GM18870 (cell line): ENCODE data around the gene CYP4A22.
"Not testable (repeated sequence)": the region's sequence is repeated elsewhere in the genome, so short reads cannot be mapped to it uniquely, and the experiment has no call there.

Source experiments
- ATAC-seq: cut with Tn5 transposase; IDR thresholded peaks from one replicate; pipeline ENCODE4 v1.9.1; 2021; ENCODE audit warnings: moderate library complexity; ENCODE audit not compliant: unreplicated experiment

CYP4A22 gene, protein sequence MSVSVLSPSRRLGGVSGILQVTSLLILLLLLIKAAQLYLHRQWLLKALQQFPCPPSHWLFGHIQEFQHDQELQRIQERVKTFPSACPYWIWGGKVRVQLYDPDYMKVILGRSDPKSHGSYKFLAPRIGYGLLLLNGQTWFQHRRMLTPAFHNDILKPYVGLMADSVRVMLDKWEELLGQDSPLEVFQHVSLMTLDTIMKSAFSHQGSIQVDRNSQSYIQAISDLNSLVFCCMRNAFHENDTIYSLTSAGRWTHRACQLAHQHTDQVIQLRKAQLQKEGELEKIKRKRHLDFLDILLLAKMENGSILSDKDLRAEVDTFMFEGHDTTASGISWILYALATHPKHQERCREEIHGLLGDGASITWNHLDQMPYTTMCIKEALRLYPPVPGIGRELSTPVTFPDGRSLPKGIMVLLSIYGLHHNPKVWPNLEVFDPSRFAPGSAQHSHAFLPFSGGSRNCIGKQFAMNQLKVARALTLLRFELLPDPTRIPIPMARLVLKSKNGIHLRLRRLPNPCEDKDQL

DNA sequence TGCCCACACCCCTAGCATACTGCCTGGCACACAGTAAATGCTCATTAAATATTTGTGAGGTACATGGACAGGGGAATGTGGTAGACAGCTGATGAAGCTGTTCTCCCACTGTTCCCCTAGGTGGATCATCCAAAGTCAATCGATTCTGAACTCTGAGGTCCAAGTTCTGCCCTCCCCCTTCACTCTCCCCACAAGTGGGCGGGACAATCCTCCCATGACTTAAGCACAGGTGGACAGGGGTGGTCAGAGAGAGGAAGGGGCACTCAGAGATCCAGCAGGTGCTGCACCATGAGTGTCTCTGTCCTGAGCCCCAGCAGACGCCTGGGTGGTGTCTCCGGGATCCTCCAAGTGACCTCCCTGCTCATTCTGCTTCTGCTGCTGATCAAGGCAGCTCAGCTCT, at the start of gene CYP4A22:
Gene CYP4A22, plus strand, starts transcription at position 244 of the 400 bp plus-strand sequence. Its CDS starts 45 bp downstream, at position 289.
- no peak for ATAC-seq

DNA sequence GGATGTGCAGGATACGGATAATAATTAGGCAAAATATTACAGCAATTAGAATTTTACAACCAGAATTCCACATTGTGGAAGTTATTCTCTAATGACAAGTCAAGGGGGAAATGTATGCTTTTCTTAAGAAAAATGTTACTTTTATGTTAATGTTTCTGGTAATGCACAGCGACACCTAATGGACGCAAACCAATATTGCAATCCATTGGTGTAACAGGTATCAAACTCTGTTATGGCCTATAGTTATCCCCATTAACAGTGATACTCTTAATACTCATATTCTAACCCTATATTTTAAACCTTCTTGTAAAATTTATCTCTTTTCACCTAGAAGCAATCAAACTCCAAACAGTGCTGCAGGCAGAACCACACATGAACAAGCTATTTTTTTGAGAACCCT, 47.9 kb upstream of the CYP4A22 start:
- not testable (repeated sequence) for ATAC-seq

DNA sequence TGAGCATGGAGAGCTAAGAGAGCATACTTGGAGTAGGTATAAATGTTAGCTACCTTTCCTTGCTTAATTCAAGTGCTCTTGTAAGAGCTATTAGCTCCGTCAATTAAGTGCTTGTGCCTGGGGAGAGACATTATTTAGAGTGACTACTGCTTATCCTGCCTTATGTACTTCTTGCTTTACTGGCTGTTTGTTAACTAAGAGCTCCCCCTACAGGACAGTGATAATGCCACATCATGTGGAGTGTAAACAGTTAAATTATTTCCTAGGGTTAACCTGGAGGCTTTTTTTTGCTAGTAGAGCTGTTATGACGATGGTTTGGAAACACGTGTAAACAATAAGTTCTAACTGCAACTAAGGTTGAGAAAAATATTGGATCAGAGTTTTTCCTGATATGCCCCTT, 45.8 kb upstream of the CYP4A22 start:
- not testable (repeated sequence) for ATAC-seq

DNA sequence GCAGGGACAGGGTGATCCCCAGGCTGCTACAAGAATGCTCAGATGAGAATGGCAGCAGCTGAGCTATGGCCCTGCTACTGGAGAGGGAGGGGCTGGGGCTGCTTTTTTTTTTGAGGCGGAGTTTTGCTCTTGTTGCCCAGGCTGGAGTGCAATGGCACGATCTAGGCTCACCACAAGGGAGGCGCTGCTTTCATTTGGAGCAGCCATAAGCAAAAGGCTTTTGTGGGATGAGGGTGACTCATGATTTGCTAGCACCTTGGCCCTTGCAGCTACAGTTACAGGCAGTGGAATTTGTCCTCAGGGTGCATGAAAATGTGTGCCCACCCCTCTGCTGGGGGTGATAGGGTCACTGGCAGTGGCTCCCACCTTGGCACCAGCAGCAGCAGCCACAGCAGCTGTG, 32.4 kb upstream of the CYP4A22 start:
- ATAC-seq = no peak

DNA sequence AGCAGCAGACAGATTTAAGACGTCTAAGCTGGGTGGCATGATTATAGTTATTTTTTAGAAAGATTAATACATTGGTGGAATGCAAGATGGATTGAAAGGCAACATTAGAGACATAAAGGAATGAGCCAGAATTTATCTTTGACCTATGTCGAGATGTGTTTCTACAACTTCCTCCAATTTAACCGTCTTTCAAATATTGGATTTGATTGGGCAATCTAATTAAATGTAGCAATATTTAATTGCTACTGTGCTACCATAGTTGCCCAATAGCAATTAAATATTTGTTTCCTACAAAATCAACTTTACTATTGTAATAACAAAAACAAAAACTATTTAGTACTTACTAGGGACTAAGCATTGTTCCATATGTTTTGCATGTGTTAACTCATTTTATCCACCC, 30.4 kb upstream of the CYP4A22 start:
- no peak for ATAC-seq

DNA sequence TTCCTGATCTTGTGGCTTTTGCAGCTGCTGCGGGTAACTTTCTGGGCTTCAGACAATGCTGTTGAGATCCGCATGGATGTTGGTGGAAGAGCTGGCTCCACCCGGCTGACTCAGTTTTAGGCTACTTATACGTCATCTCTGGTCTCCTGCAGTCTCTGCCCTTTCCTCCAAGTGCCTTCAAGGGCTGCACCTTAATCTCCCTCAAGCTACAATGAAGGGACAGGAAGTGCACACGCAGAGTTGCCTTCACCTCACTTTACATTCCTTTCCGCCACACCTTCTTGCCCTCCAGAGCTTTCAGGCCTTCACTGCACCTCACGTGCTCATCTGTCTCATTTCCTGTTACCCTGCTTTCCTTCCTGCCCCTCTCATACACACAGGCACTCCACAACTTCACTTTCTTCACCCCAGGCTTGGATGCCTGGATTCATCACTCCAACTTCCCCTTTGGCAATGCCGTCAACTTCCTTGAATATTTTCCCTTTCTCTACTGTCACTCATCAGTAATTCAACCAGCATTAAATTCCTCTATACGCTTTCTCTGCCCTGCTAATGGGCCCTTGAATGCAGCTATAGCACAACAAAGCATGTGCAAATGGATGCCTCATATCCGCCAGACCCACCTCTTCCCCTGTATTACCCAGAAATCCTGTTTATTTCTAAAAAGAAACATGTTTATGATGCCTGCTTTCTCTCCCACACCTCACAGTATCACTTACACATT, 29.2 kb upstream of the CYP4A22 start:
- ATAC-seq = not testable (repeated sequence)

DNA sequence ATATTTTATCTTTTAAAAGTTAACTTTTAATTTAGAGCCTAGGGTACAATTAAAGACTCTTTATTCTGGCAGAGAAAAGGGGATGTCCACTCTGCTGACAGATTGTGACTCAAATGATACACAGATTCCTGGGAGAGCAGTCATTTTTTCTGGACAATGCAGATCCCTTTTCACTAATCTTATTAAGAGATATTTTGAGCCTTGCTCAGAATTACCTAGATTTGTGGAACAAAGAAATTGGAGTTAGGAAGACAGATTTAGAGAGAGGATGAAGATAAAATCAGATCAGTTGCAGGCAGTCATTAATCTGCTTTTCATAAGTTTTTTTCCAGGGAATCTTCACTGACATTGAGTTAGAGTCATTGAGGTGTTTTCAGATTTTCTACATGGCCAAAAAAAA, 27.8 kb upstream of the CYP4A22 start:
- not testable (repeated sequence) for ATAC-seq

DNA sequence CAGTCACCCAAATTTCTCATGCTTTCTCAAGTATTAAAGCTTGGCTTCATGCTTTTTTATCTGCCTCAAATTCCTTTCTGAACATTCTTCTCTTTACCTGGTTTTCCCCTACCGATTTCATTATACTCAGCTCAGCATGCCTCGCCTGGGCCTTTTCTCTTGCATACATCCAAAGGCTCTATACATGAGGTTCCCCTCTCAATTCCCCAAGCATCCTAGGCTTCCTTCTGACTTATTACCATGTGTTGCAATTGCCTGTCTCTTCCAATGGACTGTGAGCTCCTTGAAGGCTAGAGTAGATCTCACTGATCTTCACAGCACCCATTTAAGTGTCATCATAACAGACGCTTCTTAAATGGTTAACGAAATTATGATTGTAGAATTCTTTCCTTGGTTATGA, 24.1 kb upstream of the CYP4A22 start:
- no peak for ATAC-seq

DNA sequence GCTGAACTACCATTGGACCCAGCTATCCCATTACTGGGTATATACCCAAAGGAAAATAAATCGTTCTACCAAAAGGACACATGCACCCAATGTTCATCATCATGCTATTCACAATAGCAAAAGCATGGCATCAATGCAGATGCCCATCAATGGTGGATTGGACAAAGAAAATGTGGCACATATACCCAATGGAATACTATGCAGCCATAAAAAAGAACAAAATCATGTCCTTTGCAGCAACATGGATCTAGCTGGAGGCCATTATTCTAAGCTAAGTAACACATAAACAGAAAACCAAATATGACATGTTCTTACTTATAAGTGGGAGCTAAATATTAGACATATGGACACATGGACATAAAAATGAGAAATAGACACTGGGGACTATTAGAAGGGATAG, 16.2 kb upstream of the CYP4A22 start:
- not testable (repeated sequence) for ATAC-seq

DNA sequence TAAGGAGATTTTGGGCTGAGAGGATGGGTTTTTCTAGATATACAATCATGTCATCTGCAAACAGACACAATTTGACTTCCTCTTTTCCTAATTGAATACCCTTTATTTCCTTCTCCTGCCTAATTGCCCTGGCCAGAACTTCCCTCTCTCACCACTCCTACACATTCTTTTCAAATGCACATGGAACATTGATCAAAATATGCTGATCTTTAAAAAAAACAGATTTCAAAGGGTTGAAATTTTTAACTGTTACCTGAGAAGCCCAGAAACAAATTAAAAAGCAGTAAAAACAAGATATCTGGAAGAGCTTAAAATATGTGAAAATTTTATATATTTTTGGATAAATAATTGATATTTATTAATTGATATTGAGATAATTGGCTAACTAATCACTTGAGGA, 12.4 kb upstream of the CYP4A22 start:
- not testable (repeated sequence) for ATAC-seq

DNA sequence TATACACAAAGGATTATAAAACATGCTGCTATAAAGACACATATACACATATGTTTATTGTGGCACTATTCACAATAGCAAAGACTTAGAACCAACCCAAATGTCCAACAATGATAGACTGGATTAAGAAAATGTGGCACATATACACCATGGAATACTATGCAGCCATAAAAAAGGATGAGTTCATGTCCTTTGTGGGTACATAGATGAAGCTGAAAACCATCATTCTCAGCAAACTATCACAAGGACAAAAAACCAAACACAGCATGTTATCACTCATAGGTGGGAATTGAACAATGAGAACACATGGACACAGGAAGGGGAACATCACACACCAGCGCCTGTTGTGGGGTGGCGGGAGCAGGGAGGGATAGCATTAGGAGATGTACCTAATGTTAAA, 10.2 kb upstream of the CYP4A22 start:
- not testable (repeated sequence) for ATAC-seq

DNA sequence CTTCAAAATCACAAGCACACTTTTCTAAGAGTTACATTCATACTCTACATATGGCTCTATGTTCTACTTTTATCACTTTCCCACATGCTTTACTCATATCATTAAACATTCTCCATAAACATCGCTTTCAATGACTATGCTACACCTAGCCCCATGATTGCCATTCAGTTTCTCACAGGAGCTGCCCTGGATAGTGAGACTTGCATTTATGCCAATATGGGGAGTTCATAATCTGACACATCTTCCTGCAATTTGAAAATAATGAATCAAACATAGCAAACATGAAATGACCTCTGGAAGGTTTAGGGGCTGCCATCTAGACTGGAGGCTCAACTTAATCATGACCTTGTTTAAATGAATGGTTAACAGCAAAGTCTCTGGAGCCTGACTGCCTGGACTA, 9.0 kb upstream of the CYP4A22 start:
- ATAC-seq = no peak

DNA sequence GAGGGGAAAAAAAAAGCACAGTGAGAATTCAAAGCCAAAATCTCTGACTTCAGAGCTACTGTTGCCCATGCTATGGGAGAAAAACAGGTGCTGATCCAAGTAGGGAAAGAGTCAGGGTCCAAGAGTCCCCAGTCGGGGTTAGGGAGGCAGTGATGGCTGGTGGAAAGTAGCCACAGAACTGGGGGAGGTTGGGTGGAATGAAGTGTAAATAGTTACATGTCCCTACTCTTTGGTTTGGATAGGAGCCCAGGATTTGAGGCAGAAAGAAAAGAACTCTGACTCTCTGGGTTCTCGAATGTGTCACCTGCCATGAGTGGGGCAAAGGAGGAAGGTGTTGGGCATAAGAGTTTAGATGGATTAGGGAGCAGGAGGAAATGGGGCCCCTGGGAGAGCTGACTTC, 8.4 kb upstream of the CYP4A22 start:
- not testable (repeated sequence) for ATAC-seq

DNA sequence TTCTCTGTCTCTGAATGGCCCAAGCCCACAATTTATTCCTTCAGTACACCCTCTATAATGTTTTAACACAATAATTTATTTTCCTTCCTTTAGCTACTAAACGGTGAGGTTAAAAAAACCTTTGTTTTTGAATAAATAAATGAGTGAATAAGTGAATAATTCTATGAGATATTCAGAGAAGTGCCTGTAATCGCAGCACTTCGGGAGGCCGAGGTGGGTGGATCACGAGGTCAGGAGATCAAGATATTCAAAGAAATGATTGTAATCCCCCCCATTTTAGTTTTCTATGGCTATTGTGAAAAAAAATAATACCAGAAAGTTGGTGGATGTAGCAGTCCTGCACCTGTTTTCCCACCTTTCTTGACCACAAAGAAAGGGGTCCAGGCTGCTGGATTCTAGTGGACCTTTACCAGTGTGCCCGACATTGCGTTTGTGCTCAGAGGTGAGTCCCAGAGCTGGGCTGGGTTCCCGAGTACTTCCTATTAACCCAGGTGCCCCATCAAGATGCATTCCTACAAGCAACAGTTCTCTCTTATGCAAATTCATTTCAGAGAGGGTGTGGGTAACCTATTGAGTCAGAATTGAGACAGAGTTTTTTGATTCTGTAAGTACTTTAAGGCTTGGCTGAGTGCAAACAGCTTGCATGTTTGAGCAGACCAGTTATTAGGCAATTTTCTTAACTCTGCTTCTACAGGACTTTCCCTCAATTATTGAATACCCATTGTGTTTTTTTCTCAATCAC, 7.6 kb upstream of the CYP4A22 start:
- not testable (repeated sequence) for ATAC-seq

DNA sequence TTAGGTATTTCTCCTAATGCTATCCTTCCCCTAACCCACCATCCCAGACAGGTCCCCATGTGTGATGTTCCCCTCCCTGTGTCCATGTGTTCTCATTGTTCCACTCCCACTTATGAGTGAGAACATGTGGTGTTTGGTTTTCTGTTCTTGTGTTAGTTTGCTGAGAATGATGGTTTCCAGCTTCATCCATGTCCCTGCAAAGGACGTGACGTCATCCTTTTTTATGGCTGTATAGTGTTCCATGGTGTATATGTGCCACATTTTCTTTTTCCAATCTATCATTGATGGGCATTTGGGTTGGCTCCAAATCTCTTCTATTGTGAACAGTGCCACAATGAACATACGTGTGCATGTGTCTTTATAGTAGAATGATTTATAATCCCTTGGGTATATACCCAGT, 4.6 kb upstream of the CYP4A22 start:
- not testable (repeated sequence) for ATAC-seq

DNA sequence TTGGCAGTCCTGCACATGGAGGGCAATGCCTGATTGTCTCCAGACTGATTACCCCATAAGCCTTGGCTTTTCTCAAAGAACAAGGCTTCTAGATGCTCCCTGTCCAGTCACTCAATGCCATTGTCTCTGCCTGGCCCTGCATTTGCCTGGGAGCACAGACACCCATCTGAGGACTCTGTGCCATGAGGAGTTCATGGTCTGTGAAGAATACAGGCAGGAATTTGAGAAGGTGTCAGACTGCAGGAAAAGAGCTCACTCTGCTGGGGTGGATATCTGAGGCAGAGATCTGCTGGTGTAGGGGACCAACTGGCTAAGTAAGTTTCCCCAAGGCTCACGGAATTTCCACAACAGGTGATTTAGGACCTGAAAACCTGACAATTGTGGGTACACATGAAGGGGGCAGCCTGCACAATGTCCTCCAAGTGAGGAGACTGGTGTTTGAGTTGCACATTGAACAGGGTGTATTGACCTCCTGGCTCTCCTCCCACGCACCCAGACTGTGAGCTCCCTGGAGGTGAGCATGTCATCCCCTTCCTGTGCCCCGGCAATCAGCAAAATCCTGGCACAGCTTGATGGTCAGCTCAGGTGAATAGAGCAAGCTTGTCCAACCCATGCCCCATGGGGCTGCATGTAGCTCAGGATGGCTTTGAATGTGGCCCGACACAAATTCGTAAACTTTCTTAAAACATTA, 829 bp downstream of the CYP4A22 start:
- ATAC-seq = no peak

DNA sequence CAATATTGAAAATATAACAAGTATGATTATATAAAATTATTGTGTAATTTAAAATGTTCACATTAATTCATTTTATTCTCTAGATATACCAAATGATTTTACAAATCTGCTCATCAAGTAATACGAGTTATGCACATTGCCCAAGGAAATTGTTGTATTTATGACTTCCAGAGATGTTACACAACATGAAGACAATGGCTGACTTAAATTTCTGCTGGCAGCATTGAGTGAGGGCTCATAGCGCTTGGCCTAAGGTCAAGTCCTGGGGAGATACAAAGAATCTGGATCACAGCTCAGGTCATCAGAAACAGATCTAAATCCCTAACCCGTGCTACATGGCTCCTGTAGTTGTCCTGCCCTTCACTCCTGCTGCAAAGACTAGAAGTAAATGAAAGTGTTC, 3.1 kb downstream of the CYP4A22 start:
- ATAC-seq = not testable (repeated sequence)

DNA sequence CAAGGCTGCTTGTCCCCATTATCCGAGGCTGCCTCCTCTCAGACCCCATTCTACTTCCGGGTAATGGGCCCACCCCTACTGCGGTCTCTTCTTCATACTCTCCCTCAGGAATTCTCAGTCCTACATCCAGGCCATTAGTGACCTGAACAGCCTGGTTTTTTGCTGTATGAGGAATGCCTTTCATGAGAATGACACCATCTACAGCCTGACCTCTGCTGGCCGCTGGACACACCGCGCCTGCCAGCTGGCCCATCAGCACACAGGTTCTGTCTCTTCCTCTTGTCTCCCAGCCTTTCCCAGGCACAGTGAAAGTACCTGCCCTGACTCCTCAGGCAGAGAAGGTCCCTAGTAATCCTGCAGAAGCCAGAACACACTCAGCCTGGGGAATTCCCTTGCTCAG, 6.4 kb downstream of the CYP4A22 start:
- not testable (repeated sequence) for ATAC-seq

DNA sequence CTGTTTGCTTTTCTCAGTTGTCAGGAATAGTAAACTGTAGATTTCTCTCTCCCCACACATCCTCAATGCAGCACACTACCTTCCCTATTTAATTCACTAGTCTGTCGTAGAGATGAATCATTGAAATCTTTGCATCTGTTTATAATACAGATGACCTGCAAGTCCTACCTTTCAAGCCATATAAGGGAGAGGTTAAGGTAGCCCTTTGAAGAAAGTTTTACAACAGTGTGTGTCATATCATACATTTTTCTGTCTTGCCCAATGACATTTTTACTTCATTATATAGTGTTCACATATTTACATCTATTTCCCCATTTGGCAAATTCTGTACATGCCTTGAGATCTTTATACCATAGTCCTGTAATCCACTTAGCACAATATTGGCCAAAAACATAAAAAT, 9.3 kb downstream of the CYP4A22 start:
- not testable (repeated sequence) for ATAC-seq

DNA sequence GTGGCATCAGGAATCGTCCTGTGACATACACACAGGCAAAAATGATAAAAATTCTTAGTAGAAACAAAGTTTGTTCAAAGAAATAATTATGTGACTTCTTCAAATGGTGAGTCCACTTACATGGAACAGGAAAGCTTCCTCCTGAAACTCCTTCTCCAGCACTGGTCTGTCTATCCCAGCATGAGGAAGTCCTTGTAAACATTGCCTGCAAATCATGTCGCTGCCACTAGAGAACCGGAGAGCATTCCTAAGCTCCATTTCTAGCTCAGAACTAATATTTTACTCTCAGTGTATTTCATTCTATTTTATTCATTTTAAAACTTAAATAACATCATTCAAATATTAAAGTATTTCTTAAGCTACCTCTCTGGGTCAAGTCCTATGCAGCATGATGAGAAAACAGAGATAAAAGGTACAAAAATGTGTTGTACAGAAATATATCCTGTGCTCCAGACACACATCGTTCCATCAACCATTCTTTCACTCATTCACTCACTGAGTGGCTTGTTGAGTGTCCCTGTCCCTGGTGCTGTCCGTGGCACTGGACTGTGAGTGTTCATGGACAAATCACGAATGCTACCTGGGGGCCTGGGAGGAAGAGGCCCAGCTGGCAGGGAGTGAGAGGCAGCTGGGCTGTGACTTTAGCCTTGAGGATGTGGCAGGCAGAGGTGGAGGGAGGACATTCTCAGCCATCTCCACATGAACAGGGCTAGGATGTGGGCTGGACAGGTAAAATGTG, 10.0 kb downstream of the CYP4A22 start:
- no peak for ATAC-seq
